HEK293 (cell line): ENCODE data around the gene SSTR5.

ENCODE experiments used
- FEZF1 ChIP-seq: fragments of 450-650 bp; formaldehyde crosslinking; IDR thresholded peaks from 2 replicates; pipeline ENCODE4 v1.5.1; 2016; ENCODE audit warnings: missing biosample characterization, missing genetic modification characterization
- REST ChIP-seq: fragments of 450-650 bp; formaldehyde crosslinking; IDR thresholded peaks from 2 replicates; pipeline ENCODE4 v1.5.1; 2016; ENCODE audit warnings: missing biosample characterization, missing genetic modification characterization
- ZEB2 ChIP-seq: fragments of 450-650 bp; formaldehyde crosslinking; IDR thresholded peaks from 2 replicates; pipeline ENCODE4 v1.5.1; 2016; ENCODE audit warnings: missing biosample characterization, missing genetic modification characterization
- ZIC2 ChIP-seq: fragments of 450-650 bp; formaldehyde crosslinking; IDR thresholded peaks from 2 replicates; pipeline ENCODE4 v1.5.1; 2016; ENCODE audit warnings: missing biosample characterization, missing genetic modification characterization
- ZNF10 ChIP-seq: fragments of 450-650 bp; formaldehyde crosslinking; IDR thresholded peaks from 2 replicates; pipeline ENCODE4 v1.5.1; 2017; ENCODE audit warnings: missing biosample characterization, missing genetic modification characterization
- ZNF311 ChIP-seq: fragments of 450-650 bp; formaldehyde crosslinking; IDR thresholded peaks from 2 replicates; pipeline ENCODE4 v1.5.1; 2017; ENCODE audit warnings: missing biosample characterization, missing genetic modification characterization, borderline replicate concordance
- ZNF416 ChIP-seq: fragments of 450-650 bp; formaldehyde crosslinking; IDR thresholded peaks from 2 replicates; pipeline ENCODE4 v1.5.1; 2016; ENCODE audit warnings: missing biosample characterization, missing genetic modification characterization
- ZNF548 ChIP-seq: fragments of 450-650 bp; formaldehyde crosslinking; IDR thresholded peaks from 2 replicates; pipeline ENCODE4 v1.5.1; 2016; ENCODE audit warnings: missing biosample characterization, missing genetic modification characterization
- ZNF621 ChIP-seq: fragments of 450-650 bp; formaldehyde crosslinking; IDR thresholded peaks from 2 replicates; pipeline ENCODE4 v1.5.1; 2017; ENCODE audit warnings: missing biosample characterization, missing genetic modification characterization
- ZNF654 ChIP-seq: fragments of 450-650 bp; formaldehyde crosslinking; IDR thresholded peaks from 2 replicates; pipeline ENCODE4 v1.5.1; 2016; ENCODE audit warnings: low read depth, missing biosample characterization, missing genetic modification characterization
- ZSCAN23 ChIP-seq: fragments of 450-650 bp; formaldehyde crosslinking; IDR thresholded peaks from 2 replicates; pipeline ENCODE4 v1.5.1; 2016; ENCODE audit warnings: missing biosample characterization, missing genetic modification characterization
- TF ChIP-seq, protein P1 (sequence below): fragments of 450-650 bp; formaldehyde crosslinking; IDR thresholded peaks from 2 replicates; pipeline ENCODE4 v1.5.1; 2016; ENCODE audit warnings: missing biosample characterization, missing genetic modification characterization
- TF ChIP-seq, protein P2 (sequence below): fragments of 450-650 bp; formaldehyde crosslinking; IDR thresholded peaks from 2 replicates; pipeline ENCODE4 v1.5.1; 2016; ENCODE audit warnings: missing biosample characterization, missing genetic modification characterization

- TF ChIP-seq REST = no peak
- TF ChIP-seq, protein P1, sequence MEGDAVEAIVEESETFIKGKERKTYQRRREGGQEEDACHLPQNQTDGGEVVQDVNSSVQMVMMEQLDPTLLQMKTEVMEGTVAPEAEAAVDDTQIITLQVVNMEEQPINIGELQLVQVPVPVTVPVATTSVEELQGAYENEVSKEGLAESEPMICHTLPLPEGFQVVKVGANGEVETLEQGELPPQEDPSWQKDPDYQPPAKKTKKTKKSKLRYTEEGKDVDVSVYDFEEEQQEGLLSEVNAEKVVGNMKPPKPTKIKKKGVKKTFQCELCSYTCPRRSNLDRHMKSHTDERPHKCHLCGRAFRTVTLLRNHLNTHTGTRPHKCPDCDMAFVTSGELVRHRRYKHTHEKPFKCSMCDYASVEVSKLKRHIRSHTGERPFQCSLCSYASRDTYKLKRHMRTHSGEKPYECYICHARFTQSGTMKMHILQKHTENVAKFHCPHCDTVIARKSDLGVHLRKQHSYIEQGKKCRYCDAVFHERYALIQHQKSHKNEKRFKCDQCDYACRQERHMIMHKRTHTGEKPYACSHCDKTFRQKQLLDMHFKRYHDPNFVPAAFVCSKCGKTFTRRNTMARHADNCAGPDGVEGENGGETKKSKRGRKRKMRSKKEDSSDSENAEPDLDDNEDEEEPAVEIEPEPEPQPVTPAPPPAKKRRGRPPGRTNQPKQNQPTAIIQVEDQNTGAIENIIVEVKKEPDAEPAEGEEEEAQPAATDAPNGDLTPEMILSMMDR = no peak
- peak; percentile 82 for TF ChIP-seq ZIC2 (tag by site-specific recombination)
- TF ChIP-seq ZNF10 (tag by site-specific recombination) = no peak
- no peak for TF ChIP-seq ZNF311 (tag by site-specific recombination)
- no peak for TF ChIP-seq FEZF1 (tag by site-specific recombination)
- TF ChIP-seq ZNF416 = no peak
- TF ChIP-seq ZNF548 (tag by site-specific recombination) = no peak
- no peak for TF ChIP-seq ZNF654
- no peak for TF ChIP-seq ZNF621 (tag by site-specific recombination)
- TF ChIP-seq ZEB2 (tag by site-specific recombination) = no peak
- no peak for TF ChIP-seq ZSCAN23 (tag by site-specific recombination)
- TF ChIP-seq, protein P2, sequence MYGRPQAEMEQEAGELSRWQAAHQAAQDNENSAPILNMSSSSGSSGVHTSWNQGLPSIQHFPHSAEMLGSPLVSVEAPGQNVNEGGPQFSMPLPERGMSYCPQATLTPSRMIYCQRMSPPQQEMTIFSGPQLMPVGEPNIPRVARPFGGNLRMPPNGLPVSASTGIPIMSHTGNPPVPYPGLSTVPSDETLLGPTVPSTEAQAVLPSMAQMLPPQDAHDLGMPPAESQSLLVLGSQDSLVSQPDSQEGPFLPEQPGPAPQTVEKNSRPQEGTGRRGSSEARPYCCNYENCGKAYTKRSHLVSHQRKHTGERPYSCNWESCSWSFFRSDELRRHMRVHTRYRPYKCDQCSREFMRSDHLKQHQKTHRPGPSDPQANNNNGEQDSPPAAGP (tag by site-specific recombination) = no peak
Observed at GRCh38 chr16:1068451-1068850, 4.1 kb upstream of the SSTR5 start.
